GM12864 (cell line): ENCODE results near the gene MAGIX.

Experiments used
- DNase-seq: peaks from one replicate; pipeline ENCODE4 v3.0.0-alpha.2; 2011; ENCODE audit warnings: low read depth
- H3K4me3 ChIP-seq: 2 replicates; pipeline ENCODE4 v1.5.1; 2011; ENCODE audit warnings: mild to moderate bottlenecking, low read depth, low read length, control low read depth
- TF ChIP-seq, protein P1 (sequence below): IDR thresholded peaks from 2 replicates; pipeline ENCODE4 v1.5.1; 2011; ENCODE audit warnings: low read depth, mild to moderate bottlenecking, moderate library complexity, low read length, control low read depth, inconsistent platforms; ENCODE audit errors: missing control alignments

Gene MAGIX

GRCh38 chrX:49160908-49161307, 1.6 kb upstream of the MAGIX start:
- TF ChIP-seq, protein P1, sequence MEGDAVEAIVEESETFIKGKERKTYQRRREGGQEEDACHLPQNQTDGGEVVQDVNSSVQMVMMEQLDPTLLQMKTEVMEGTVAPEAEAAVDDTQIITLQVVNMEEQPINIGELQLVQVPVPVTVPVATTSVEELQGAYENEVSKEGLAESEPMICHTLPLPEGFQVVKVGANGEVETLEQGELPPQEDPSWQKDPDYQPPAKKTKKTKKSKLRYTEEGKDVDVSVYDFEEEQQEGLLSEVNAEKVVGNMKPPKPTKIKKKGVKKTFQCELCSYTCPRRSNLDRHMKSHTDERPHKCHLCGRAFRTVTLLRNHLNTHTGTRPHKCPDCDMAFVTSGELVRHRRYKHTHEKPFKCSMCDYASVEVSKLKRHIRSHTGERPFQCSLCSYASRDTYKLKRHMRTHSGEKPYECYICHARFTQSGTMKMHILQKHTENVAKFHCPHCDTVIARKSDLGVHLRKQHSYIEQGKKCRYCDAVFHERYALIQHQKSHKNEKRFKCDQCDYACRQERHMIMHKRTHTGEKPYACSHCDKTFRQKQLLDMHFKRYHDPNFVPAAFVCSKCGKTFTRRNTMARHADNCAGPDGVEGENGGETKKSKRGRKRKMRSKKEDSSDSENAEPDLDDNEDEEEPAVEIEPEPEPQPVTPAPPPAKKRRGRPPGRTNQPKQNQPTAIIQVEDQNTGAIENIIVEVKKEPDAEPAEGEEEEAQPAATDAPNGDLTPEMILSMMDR: no peak
- no peak overlapping the region for H3K4me3 ChIP-seq
- no peak for DNase-seq

DNA sequence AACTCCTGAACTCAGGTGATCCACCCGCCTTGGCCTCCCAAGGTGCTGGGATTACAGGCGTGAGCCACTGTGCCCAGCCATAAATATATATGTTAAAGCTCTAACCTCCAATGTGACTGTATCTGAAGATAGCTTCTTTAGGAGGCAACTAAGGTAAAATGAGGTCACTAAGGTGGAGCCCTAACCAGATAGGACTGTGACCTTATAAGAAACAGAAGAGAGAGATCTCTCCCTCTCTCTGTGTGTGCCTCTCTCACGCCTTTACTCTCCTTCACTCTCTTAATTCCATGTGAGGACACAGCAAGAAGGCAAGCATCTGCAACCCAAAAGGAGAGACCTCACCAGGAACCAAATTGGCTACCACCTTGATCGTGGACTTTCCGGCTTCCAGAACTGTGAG, 926 bp upstream of the MAGIX start:
- TF ChIP-seq, protein P1: no peak
- no peak for DNase-seq

DNA sequence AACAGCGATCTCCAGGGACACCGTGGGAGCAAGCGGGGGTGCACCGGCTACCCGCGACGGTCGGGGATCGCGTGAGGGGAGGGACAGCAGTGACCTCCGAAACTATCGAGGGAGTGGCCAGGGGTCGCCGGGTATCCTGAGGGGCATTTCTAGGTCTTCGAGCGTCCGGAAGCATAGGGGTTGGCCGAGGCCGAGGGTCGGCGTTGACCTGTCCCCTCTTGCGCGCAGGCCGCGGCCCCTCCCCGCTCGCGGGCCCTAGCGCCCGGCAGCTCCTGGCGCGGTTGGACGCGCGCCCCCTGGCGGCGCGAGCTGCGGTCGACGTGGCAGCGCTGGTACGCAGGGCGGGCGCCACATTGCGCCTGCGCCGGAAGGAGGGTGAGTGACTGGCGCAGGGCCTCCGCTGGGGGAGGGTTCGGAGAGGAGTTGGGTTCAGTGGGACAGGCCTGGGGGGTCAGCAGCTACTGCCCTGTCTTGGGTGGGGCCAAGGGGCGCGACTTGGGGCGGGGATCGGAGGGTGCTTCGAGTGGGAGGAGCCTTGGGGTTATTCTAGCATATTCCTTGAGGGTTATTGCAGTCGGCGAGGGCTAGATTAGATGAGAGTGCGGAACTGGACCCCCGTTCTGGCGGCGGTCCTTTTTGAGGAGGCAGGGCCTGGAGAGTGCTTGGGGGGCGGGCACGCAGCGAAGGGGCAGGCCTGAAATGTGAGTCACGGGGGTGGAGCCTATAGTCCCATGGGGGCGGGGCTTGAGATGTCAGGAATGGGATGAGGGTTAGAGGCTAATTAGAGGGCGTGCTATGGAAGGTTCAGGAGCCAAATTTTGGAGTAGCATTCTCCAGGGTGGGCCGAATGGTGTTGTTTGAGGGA, 1.2 kb downstream of the MAGIX start:
- H3K4me3 ChIP-seq: peak overlapping the region; percentile 51
- peak; percentile 59 for DNase-seq
- TF ChIP-seq, protein P1: peak; percentile 67

More for the DNA sequence above, 926 bp upstream of the MAGIX start:
- no peak overlapping the region for H3K4me3 ChIP-seq

DNA sequence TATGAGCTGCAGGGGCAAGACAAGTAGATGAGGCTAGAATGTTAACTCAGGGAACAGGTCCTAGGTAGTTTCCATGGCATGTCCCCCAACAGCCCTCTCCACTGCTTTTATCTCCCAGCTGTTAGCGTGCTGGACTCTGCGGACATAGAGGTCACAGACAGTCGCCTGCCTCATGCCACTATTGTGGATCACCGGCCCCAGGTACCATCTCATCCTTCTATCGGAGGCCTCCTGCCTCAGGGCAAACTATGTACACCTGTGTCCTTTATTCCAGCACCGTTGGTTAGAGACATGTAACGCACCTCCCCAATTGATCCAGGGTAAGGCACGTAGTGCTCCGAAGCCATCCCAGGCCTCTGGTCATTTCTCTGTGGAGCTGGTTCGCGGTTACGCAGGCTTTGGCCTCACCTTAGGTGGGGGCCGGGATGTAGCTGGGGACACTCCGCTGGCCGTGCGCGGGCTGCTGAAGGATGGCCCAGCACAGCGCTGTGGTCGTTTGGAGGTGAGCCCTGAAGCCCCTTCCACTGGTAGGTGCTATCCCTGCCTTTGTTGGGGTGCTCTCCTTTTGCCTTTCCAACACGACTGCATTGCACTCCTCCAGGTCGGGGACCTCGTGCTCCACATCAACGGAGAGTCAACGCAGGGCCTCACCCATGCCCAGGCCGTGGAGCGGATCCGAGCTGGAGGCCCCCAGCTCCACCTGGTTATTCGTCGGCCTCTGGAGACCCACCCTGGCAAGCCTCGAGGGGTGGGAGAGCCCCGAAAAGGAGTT, 2.2 kb downstream of the MAGIX start:
- TF ChIP-seq, protein P1: no peak
- H3K4me3 ChIP-seq: no peak overlapping the region
- DNase-seq: no peak

DNA sequence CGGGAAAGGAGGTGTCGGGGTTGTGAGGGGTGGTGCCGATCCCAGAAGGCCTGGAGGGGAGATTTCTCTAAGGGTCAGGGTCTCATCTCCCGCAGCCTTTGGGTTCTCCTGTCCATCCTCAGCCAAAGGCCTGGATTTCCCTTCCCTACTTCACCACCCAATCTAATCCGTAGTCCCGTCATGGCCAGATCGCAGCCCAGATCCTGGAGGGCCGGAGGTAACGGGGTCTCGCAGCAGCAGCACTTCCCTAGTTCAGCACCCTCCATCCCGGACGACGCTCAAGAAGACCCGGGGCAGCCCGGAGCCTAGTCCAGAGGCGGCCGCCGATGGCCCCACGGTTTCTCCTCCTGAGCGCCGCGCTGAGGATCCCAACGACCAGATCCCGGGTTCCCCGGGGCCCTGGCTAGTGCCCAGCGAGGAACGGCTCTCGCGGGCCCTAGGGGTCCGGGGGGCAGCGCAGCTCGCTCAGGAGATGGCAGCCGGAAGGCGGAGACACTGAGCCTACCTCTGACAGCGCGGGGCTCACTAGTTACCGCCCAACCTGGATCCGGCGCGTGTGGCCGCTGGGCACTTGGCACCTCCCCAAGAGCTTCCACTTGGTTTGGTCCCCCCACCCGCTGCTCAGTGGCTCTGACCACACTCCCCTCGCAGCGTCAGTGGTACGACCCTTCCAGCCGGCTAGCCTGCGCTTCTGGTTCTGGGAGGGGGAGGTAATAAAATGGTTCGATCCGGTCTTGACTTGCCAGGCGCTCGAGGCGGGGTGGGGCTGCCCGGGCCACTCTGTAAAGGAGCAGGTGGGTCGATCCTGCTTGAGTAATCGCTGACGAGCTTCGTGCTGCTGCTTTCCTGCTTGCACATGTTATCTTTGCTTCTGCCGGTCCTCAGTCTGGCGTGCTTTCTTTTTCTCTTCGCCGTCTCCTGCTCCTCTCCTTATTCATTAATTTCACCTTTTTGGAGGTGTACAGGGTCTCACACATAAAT, 3.6 kb downstream of the MAGIX start:
- no peak for DNase-seq
- peak overlapping the region; percentile 49 for H3K4me3 ChIP-seq
- TF ChIP-seq, protein P1: peak; percentile 36
